Liver (tissue), 3 donors: Measurements from ENCODE around the gene BRD9.

ENCODE experiments used
- CTCF ChIP-seq: fragments of 150-350 bp; IDR thresholded peaks from 2 replicates; pipeline ENCODE4 v1.5.1; 2017; ENCODE audit warnings: improper control_type of control experiment, low read depth, low read length; ENCODE audit not compliant: missing input control
- HNF4G ChIP-seq: IDR thresholded peaks from 2 replicates; pipeline ENCODE4 v1.6.1; 2016; ENCODE audit warnings: antibody characterized with exemption
- MAX ChIP-seq: IDR thresholded peaks from 2 replicates; pipeline ENCODE4 v1.6.1; 2016; ENCODE audit warnings: antibody characterized with exemption
- donor health status: healthy.
- donor health status: healthy.

- TF ChIP-seq CTCF (no peak), HNF4G (no peak), MAX (no peak)
Observed at GRCh38 chr5:914174-914573, 21.6 kb upstream of the BRD9 start.
